Lower leg skin (tissue), 4 donors: ENCODE results near the gene HSFX1. TPM values are rescaled to one million over a fixed set of nuclear protein-coding genes. Genes with fewer than 3 reads are reported as not detected.

Experiments used
- DNase-seq, 2 donors: peaks; one replicate each; pipeline ENCODE4 v3.0.0-alpha.2; 2019; ENCODE audit warnings: low spot score in 2 of 2
- H3K4me3 ChIP-seq: fragments of 200-600 bp; sonication (generic); 2 replicates; pipeline ENCODE4 v1.5.1; 2017; ENCODE audit warnings: mild to moderate bottlenecking, low read depth; ENCODE audit not compliant: poor library complexity, severe bottlenecking
- POLR2A ChIP-seq, 2 donors: fragments of 450-650 bp; IDR thresholded peaks; one replicate each; pipeline ENCODE4 v1.6.1; 2016 to 2017; ENCODE audit warnings: antibody characterized with exemption in 2 of 2, mild to moderate bottlenecking in 1 of 2, moderate library complexity in 1 of 2
- WGBS, 2 donors: methylation state at CpG; one replicate each; pipeline ENCODE4 v1.1.5; 2018; 5-methylcytosine and 5-hydroxymethylcytosine counted together
- intact Hi-C: fragments of 100-400 bp; cut with DNase I; formaldehyde crosslinking; loops from one replicate; pipeline ENCODE4 v1.15.0; 2023; ENCODE audit warnings: low total_unique reads
- total RNA-seq, 4 donors: library from RNA; depleted of rRNA; stranded (reverse); fragments of >200 nt; gene quantifications; one replicate each; pipeline ENCODE4 v1.1.0, GENCODE V29; 2016
- TF ChIP-seq, protein P1 (sequence below), 3 donors: fragments of 450-650 bp; IDR thresholded peaks; one replicate each; pipeline ENCODE4 v1.5.1; 2016; ENCODE audit warnings: antibody characterized with exemption in 3 of 3, mild to moderate bottlenecking in 3 of 3, moderate library complexity in 2 of 3

Gene HSFX1
- total RNA-seq, 4 donors from 2014 or later: 2.1 to 2.6 (median 2.2) TPM; not detected in 1

DNA sequence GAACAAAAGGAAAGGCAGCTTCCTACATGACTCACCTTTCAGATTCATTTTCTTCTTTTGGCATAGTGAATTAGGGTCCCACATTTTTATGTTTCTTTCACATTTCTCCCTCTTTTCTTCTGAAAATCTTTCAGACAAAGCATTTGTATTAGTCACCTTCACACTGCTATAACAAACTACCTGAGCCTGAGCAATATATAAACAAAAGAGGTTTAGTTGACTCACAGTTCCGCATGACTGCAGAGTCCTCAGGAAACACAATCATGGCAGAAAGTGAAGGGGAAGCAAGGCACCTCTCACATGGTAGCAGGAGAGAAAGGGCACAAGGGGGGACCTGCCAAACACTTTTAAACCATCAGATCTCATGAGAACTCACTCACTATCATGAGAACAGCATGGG lies 44.8 kb downstream of the HSFX1 start:
- TF ChIP-seq, protein P1, sequence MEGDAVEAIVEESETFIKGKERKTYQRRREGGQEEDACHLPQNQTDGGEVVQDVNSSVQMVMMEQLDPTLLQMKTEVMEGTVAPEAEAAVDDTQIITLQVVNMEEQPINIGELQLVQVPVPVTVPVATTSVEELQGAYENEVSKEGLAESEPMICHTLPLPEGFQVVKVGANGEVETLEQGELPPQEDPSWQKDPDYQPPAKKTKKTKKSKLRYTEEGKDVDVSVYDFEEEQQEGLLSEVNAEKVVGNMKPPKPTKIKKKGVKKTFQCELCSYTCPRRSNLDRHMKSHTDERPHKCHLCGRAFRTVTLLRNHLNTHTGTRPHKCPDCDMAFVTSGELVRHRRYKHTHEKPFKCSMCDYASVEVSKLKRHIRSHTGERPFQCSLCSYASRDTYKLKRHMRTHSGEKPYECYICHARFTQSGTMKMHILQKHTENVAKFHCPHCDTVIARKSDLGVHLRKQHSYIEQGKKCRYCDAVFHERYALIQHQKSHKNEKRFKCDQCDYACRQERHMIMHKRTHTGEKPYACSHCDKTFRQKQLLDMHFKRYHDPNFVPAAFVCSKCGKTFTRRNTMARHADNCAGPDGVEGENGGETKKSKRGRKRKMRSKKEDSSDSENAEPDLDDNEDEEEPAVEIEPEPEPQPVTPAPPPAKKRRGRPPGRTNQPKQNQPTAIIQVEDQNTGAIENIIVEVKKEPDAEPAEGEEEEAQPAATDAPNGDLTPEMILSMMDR (IDR thresholded peaks at IDR 0.05): no peak
- TF ChIP-seq POLR2A (IDR thresholded peaks at IDR 0.05): no peak
- no peak for DNase-seq
- 72 to 85% methylated on average over 1 of the region's 1 CpG for WGBS, 2 donors
- H3K4me3 ChIP-seq: no peak overlapping the region
- intact Hi-C loops: no loop called here

DNA sequence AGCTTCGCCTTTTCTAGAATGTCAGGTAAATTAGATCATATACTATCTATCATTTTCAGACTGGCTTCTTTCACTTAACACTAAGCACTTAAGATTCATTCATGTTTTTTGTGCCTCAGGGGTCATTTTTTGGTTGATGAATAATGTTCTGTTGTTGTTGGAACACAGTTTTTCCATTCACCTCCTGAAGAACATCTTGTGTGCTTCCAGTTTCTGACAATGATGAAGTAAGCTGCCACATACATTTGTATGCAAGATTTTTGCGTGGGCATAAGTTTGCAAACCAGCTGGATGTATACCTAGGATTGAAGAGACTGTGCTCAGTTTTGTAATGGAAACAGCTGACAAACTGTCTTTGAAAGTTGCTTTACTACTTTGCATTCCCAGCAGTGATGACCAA lies 45.5 kb downstream of the HSFX1 start:
- WGBS, 2 donors: 51 to 59% methylated on average over 2 of the region's 2 CpGs
- TF ChIP-seq POLR2A (IDR thresholded peaks at IDR 0.05): no peak
- TF ChIP-seq, protein P1 (IDR thresholded peaks at IDR 0.05): no peak
- DNase-seq: no peak
- intact Hi-C loops: no loop called here
- H3K4me3 ChIP-seq: no peak overlapping the region

DNA sequence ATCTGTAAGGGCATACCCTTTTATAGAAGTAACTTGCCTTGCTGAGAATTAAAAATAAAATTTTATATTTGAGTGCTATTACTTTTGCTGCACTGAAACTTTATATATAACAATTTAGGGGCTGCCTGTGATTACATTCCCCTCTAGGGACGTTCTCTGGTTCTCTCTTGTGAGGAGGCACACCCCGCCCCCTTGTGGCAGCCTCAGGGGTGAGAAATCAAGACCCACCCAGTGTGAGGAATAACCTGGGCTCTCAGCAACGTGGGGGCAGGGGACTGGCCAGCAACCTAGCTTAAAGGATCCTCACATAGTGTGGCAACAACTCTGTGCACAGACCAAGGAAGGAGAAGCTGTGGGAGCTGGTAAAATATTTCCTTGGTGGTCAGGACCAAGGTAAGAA lies 51.6 kb downstream of the HSFX1 start:
- no peak for DNase-seq
- TF ChIP-seq, protein P1 (IDR thresholded peaks at IDR 0.05): no peak
- TF ChIP-seq POLR2A (IDR thresholded peaks at IDR 0.05): no peak
- H3K4me3 ChIP-seq: no peak overlapping the region
- intact Hi-C loops: no loop called here
- WGBS, 2 donors: 0 to 4% methylated on average over 2 to 3 of the region's 3 CpGs

Other genes with a start within 250 kb of the HSFX1 start
- gene EOLA1, start 233.1 kb upstream of the HSFX1 start, total RNA-seq: 10 to 100 TPM in 3 of 4 donors, 1 to 10 TPM in 1; 3.9 to 13.4 (median 11.5) TPM
- gene HSFX3, start 224.1 kb upstream of the HSFX1 start, total RNA-seq: not detected
- gene MAGEA9B, start 186.6 kb upstream of the HSFX1 start, total RNA-seq: not detected
- not detected for gene HSFX2, start 178.8 kb upstream of the HSFX1 start, total RNA-seq
- gene TMEM185A, start 142.3 kb upstream of the HSFX1 start, total RNA-seq: 10 to 100 TPM; 18.5 to 28.8 (median 22.1) TPM
- under 1 TPM in 1 of 4 donors, not detected in 3; 0.13 TPM for gene MAGEA11, start 62.0 kb upstream of the HSFX1 start, total RNA-seq
- gene MAGEA9, start 7.9 kb downstream of the HSFX1 start, total RNA-seq: not detected
- not detected for gene MAGEA8, start 107.1 kb downstream of the HSFX1 start, total RNA-seq
- not detected for gene HSFX4, start 155.5 kb downstream of the HSFX1 start, total RNA-seq
- 10 to 100 TPM; 16.0 to 22.5 (median 19.3) TPM for gene EOLA2, start 164.4 kb downstream of the HSFX1 start, total RNA-seq